ENCODE results near the gene MMP27. TPM values are rescaled to one million over a fixed set of nuclear protein-coding genes. Genes with fewer than 3 reads are reported as not detected.

Gene MMP27
- total and polyA plus RNA-seq, 2 donors (not counting 1 experiment from before 2014, with no cell fraction given) = 0.08 to 0.17 TPM

- H3K4me3 ChIP-seq (replicated peaks in 1 of 4; ENCODE audit: control extremely low read depth in 1 of 4, insufficient read depth in 1 of 4, low read depth in 3 of 4, low read length in 4 of 4) = no peak overlapping the region
- no peak overlapping the region for H3K4me2 ChIP-seq (ENCODE audit: extremely low read depth, insufficient read depth, low read length)
- H3K4me1 ChIP-seq (ENCODE audit: control insufficient read depth, extremely low read depth, insufficient read depth, low read length) = no peaks in the 10 kb centered on the region
- DNase-seq (ENCODE audit: low read depth in 2 of 2) = no peak
- H2AFZ ChIP-seq (ENCODE audit: low read length) = no peak overlapping the region
- no peaks in the 10 kb centered on the region for H3K36me3 ChIP-seq (ENCODE audit: control insufficient read depth, insufficient read depth, low read length)
- H3K9me3 ChIP-seq (ENCODE audit: control insufficient read depth, insufficient read depth, low read depth, low read length) = no peaks in the 10 kb centered on the region
- TF ChIP-seq EZH2 (IDR thresholded peaks at IDR 0.05; ENCODE audit: low read length, missing control alignments) = no peak
- H3K27ac ChIP-seq (ENCODE audit: insufficient read depth, low read length) = no peak overlapping the region
- no peaks in the 10 kb centered on the region for H3K27me3 ChIP-seq (ENCODE audit: control insufficient read depth, insufficient read depth, low read length)
- no peaks in the 10 kb centered on the region for H4K20me1 ChIP-seq (ENCODE audit: control insufficient read depth, extremely low read depth, insufficient read depth, low read length)
- no peak overlapping the region for H3K9ac ChIP-seq (ENCODE audit: insufficient read depth, low read length)
- no peaks in the 10 kb centered on the region for H3K79me2 ChIP-seq (ENCODE audit: control insufficient read depth, insufficient read depth, low read length)
Measured at GRCh38 chr11:102712137-102712536, 6.6 kb upstream of the MMP27 start.

- Histone ChIP-seq H3K79me2 (ENCODE audit: control insufficient read depth, insufficient read depth, low read length) (no peaks in the 10 kb centered on the region), H3K27ac (ENCODE audit: insufficient read depth, low read length) (no peak overlapping the region), H3K9me3 (ENCODE audit: control insufficient read depth, insufficient read depth, low read depth, low read length) (no peaks in the 10 kb centered on the region), H4K20me1 (ENCODE audit: control insufficient read depth, extremely low read depth, insufficient read depth, low read length) (no peaks in the 10 kb centered on the region), H3K4me3 (replicated peaks in 1 of 4; ENCODE audit: control extremely low read depth in 1 of 4, insufficient read depth in 1 of 4, low read depth in 3 of 4, low read length in 4 of 4) (no peak overlapping the region), H2AFZ (ENCODE audit: low read length) (no peak overlapping the region), H3K36me3 (ENCODE audit: control insufficient read depth, insufficient read depth, low read length) (no peaks in the 10 kb centered on the region), H3K27me3 (ENCODE audit: control insufficient read depth, insufficient read depth, low read length) (no peaks in the 10 kb centered on the region), H3K9ac (ENCODE audit: insufficient read depth, low read length) (no peak overlapping the region), H3K4me2 (ENCODE audit: extremely low read depth, insufficient read depth, low read length) (no peak overlapping the region), H3K4me1 (ENCODE audit: control insufficient read depth, extremely low read depth, insufficient read depth, low read length) (no peaks in the 10 kb centered on the region)
- DNase-seq (ENCODE audit: low read depth in 2 of 2) = no peak
- TF ChIP-seq CTCF (conservative IDR thresholded peaks at IDR 0.05 in 1 of 2, IDR thresholded peaks at IDR 0.05 in 1 of 2; ENCODE audit: low read depth in 1 of 2, low read length in 2 of 2) (no peak), EZH2 (IDR thresholded peaks at IDR 0.05; ENCODE audit: low read length, missing control alignments) (no peak)
Measured at GRCh38 chr11:102709201-102709945, 3.8 kb upstream of the MMP27 start.

GRCh38 chr11:102708654-102709053, 3.1 kb upstream of the MMP27 start:
- no peak for DNase-seq (ENCODE audit: low read depth in 2 of 2)
- Histone ChIP-seq H3K27ac (ENCODE audit: insufficient read depth, low read length) (no peak overlapping the region), H3K36me3 (ENCODE audit: control insufficient read depth, insufficient read depth, low read length) (no peaks in the 10 kb centered on the region), H3K4me3 (replicated peaks in 1 of 4; ENCODE audit: control extremely low read depth in 1 of 4, insufficient read depth in 1 of 4, low read depth in 3 of 4, low read length in 4 of 4) (no peak overlapping the region), H3K4me1 (ENCODE audit: control insufficient read depth, extremely low read depth, insufficient read depth, low read length) (no peaks in the 10 kb centered on the region), H3K9ac (ENCODE audit: insufficient read depth, low read length) (no peak overlapping the region), H3K27me3 (ENCODE audit: control insufficient read depth, insufficient read depth, low read length) (no peaks in the 10 kb centered on the region), H2AFZ (ENCODE audit: low read length) (no peak overlapping the region), H3K4me2 (ENCODE audit: extremely low read depth, insufficient read depth, low read length) (no peak overlapping the region), H3K9me3 (ENCODE audit: control insufficient read depth, insufficient read depth, low read depth, low read length) (no peaks in the 10 kb centered on the region), H3K79me2 (ENCODE audit: control insufficient read depth, insufficient read depth, low read length) (no peaks in the 10 kb centered on the region), H4K20me1 (ENCODE audit: control insufficient read depth, extremely low read depth, insufficient read depth, low read length) (no peaks in the 10 kb centered on the region)
- TF ChIP-seq EZH2 (IDR thresholded peaks at IDR 0.05; ENCODE audit: low read length, missing control alignments) (no peak), CTCF (conservative IDR thresholded peaks at IDR 0.05 in 1 of 2, IDR thresholded peaks at IDR 0.05 in 1 of 2; ENCODE audit: low read depth in 1 of 2, low read length in 2 of 2) (no peak)
